Esophagus squamous epithelium (tissue), 4 donors: ENCODE results near the gene CDK10.
"Not testable (repeated sequence)": the region's sequence is repeated elsewhere in the genome, so short reads cannot be mapped to it uniquely, and the experiment has no call there.

Experiments
- POLR2A ChIP-seq, 4 donors: fragments of 450-650 bp; IDR thresholded peaks; one replicate each; pipeline ENCODE4 v1.6.1; 2017; ENCODE audit warnings: antibody characterized with exemption in 4 of 4, mild to moderate bottlenecking in 4 of 4, moderate library complexity in 3 of 4
- TF ChIP-seq, protein P1 (sequence below), 6 experiments: fragments of 450-650 bp in 4 of 6; fragments of 200-600 bp in 2 of 6; sonication (generic) in 2 of 6; IDR thresholded peaks; one replicate each; pipeline ENCODE4 v1.5.1; 2016 to 2019; ENCODE audit warnings: antibody characterized with exemption in 6 of 6, mild to moderate bottlenecking in 4 of 6, moderate library complexity in 4 of 6

- TF ChIP-seq, protein P1, sequence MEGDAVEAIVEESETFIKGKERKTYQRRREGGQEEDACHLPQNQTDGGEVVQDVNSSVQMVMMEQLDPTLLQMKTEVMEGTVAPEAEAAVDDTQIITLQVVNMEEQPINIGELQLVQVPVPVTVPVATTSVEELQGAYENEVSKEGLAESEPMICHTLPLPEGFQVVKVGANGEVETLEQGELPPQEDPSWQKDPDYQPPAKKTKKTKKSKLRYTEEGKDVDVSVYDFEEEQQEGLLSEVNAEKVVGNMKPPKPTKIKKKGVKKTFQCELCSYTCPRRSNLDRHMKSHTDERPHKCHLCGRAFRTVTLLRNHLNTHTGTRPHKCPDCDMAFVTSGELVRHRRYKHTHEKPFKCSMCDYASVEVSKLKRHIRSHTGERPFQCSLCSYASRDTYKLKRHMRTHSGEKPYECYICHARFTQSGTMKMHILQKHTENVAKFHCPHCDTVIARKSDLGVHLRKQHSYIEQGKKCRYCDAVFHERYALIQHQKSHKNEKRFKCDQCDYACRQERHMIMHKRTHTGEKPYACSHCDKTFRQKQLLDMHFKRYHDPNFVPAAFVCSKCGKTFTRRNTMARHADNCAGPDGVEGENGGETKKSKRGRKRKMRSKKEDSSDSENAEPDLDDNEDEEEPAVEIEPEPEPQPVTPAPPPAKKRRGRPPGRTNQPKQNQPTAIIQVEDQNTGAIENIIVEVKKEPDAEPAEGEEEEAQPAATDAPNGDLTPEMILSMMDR (IDR thresholded peaks at IDR 0.05) = not testable (repeated sequence)
- TF ChIP-seq POLR2A (IDR thresholded peaks at IDR 0.05) = not testable (repeated sequence)
Measured at GRCh38 chr16:89694784-89695085, 8.2 kb downstream of the CDK10 start.
